ENCODE data around the gene HGD. TPM values are rescaled to one million over a fixed set of nuclear protein-coding genes. Genes with fewer than 3 reads are reported as not detected.
A peak's percentile ranks its signal among the peaks of the same experiment; 100 is the strongest.

The HGD gene
- total and polyA plus RNA-seq, 2 of the 13 experiments (the other 11 are each of a cell fraction or from before 2014, with no cell fraction given), result 265 to 398 TPM

DNA sequence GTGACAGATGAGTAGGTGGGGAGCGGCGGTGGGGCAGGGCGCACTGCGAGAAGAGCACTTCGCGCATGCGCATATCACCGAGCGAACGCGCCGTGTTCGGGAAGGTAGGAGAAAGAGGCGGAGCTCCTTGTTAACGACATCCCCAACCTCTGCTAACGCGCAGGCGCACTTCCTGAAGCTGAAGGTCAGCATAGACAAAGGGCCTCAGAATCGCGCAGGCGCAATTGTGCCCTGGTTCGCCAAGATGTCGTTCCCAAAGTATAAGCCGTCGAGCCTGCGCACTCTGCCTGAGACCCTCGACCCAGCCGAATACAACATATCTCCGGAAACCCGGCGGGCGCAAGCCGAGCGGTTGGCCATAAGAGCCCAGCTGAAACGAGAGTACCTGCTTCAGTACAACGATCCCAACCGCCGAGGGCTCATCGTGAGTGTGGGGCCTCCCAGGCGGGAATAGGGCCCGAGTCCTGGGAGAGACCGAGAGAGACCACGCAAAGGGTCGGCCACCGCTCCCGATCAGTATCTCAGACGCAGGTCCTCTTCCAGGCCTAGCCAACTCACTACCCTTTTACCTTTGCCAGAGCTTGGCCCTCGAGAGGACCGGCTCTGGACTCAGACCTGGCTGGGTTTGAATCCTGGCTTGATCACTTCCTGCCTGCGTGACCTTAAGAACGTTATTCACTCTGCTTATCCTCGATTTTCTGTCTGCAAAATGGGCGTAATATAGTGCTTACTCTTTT, 85.8 kb downstream of the HGD start, which contains the start of gene NDUFB4 (continued):
- TF ChIP-seq SRF (IDR thresholded peaks at IDR 0.05; ENCODE audit: low read depth, low read length) (no peak), SYNCRIP (IDR thresholded peaks at IDR 0.05; ENCODE audit: insufficient read depth, low read depth, low read length) (no peak), ZNF567 (CRISPR knock-in tag; IDR thresholded peaks at IDR 0.05; ENCODE audit: borderline replicate concordance) (no peak), ZNF180 (CRISPR knock-in tag; IDR thresholded peaks at IDR 0.05; ENCODE audit: borderline replicate concordance, low read depth) (no peak), HOXA9 (CRISPR knock-in tag; IDR thresholded peaks at IDR 0.05; ENCODE audit: borderline replicate concordance) (no peak), ZFP36L1 (CRISPR knock-in tag; IDR thresholded peaks at IDR 0.05) (peak; percentile 60; the same call in 1 of the 2 replicates), ZNF720 (CRISPR knock-in tag; IDR thresholded peaks at IDR 0.05) (no peak), KDM2A (CRISPR knock-in tag; IDR thresholded peaks at IDR 0.05; ENCODE audit: borderline replicate concordance, low read depth) (peak; percentile 61; the same call in 1 of the 2 replicates), RBM39 (IDR thresholded peaks at IDR 0.05; ENCODE audit: low read depth, low read length, poor library complexity, severe bottlenecking) (peak; percentile 37), ZEB1 (IDR thresholded peaks at IDR 0.05; ENCODE audit: insufficient replicate concordance, low read depth) (no peak), TEAD2 (CRISPR knock-in tag; IDR thresholded peaks at IDR 0.05) (no peak), ZNF709 (CRISPR knock-in tag; IDR thresholded peaks at IDR 0.05) (peak; percentile 67; the same call in 1 of the 2 replicates), REPIN1 (CRISPR knock-in tag; IDR thresholded peaks at IDR 0.05; ENCODE audit: borderline replicate concordance, low read depth) (peak; percentile 74; the same call in 1 of the 2 replicates), BORCS8-MEF2B (CRISPR knock-in tag; IDR thresholded peaks at IDR 0.05) (0 out of 2 replicates have a peak, but pooled peaks have one; percentile 33), GATAD2A (CRISPR knock-in tag; IDR thresholded peaks at IDR 0.05) (0 out of 2 replicates have a peak, but pooled peaks have one; percentile 16), ZNF550 (CRISPR knock-in tag; IDR thresholded peaks at IDR 0.05; ENCODE audit: borderline replicate concordance) (no peak), HOXA5 (CRISPR knock-in tag; IDR thresholded peaks at IDR 0.05) (no peak; the same call in 1 of the 2 replicates), BRCA1 (CRISPR knock-in tag; IDR thresholded peaks at IDR 0.05) (no peak), ZNF446 (CRISPR knock-in tag; IDR thresholded peaks at IDR 0.05) (no peak), ZNF331 (CRISPR knock-in tag; IDR thresholded peaks at IDR 0.05) (no peak), NRL (CRISPR knock-in tag; IDR thresholded peaks at IDR 0.05; ENCODE audit: borderline replicate concordance) (0 out of 2 replicates have a peak, but pooled peaks have one; percentile 14), SP140L (CRISPR knock-in tag; IDR thresholded peaks at IDR 0.05; ENCODE audit: borderline replicate concordance) (no peak), NR2F2 (IDR thresholded peaks at IDR 0.05; ENCODE audit: borderline replicate concordance, low read depth) (no peak; the same call in 1 of the 2 replicates), KDM5B (CRISPR knock-in tag; IDR thresholded peaks at IDR 0.05; ENCODE audit: borderline replicate concordance) (peak; percentile 87; the same call in 1 of the 2 replicates), MEIS2 (CRISPR knock-in tag; IDR thresholded peaks at IDR 0.05) (no peak)
- TF ChIP-seq, protein P1, sequence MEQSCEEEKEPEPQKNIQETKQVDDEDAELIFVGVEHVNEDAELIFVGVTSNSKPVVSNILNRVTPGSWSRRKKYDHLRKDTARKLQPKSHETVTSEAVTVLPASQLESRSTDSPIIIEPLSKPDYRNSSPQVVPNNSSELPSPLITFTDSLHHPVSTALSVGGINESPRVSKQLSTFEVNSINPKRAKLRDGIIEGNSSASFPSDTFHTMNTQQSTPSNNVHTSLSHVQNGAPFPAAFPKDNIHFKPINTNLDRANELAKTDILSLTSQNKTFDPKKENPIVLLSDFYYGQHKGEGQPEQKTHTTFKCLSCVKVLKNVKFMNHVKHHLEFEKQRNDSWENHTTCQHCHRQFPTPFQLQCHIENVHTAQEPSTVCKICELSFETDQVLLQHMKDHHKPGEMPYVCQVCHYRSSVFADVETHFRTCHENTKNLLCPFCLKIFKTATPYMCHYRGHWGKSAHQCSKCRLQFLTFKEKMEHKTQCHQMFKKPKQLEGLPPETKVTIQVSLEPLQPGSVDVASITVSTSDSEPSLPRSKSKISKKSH (CRISPR knock-in tag; IDR thresholded peaks at IDR 0.05; ENCODE audit: borderline replicate concordance), result no peak
- TF ChIP-seq, protein P2, sequence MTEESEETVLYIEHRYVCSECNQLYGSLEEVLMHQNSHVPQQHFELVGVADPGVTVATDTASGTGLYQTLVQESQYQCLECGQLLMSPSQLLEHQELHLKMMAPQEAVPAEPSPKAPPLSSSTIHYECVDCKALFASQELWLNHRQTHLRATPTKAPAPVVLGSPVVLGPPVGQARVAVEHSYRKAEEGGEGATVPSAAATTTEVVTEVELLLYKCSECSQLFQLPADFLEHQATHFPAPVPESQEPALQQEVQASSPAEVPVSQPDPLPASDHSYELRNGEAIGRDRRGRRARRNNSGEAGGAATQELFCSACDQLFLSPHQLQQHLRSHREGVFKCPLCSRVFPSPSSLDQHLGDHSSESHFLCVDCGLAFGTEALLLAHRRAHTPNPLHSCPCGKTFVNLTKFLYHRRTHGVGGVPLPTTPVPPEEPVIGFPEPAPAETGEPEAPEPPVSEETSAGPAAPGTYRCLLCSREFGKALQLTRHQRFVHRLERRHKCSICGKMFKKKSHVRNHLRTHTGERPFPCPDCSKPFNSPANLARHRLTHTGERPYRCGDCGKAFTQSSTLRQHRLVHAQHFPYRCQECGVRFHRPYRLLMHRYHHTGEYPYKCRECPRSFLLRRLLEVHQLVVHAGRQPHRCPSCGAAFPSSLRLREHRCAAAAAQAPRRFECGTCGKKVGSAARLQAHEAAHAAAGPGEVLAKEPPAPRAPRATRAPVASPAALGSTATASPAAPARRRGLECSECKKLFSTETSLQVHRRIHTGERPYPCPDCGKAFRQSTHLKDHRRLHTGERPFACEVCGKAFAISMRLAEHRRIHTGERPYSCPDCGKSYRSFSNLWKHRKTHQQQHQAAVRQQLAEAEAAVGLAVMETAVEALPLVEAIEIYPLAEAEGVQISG (CRISPR knock-in tag; IDR thresholded peaks at IDR 0.05), result peak; percentile 65

All from HepG2 (cell line).